ENCODE results near the gene NOSTRIN. TPM values are rescaled to one million over a fixed set of nuclear protein-coding genes. Genes with fewer than 3 reads are reported as not detected.

The NOSTRIN gene
- total RNA-seq, 2 experiments from 2014 or later: not detected

DNA sequence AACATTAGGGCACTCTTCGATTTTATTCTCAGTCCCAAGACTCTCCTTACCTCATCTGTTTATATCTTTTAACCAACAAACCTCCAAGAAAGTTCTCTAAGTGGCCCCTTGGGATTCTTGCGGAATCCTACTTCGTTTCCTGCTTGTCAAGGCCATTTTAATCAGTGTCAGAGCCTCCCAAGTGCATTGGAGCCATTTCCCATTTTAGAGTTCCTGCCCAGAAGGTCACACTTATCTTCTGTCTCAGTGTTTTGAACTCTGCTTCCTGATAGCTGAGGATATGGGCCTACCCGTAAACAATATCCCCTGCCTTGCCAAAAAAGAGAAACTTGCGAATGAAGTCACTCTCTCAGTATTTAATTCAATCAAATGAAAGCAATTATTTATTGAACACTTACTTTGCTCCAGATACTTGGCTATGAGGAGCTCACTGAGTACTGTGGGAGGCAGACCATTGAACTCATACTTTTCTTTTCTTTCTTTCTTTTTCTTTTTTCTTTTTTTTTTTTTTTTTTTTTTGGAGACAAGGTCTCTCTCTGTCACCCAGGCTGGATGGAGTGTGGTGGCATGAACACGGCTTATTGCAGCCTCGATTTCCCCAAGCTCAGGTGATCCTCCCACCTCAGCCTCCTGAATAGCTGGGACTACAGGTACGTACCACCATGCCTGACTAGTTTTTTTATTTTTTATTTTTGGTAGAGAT is 5.7 kb upstream of the NOSTRIN start:
- DNase-seq: no peak
- H3K27me3 Mint-ChIP-seq: peaks cover 6% of the 10 kb centered on the region
- H3K36me3 Mint-ChIP-seq: no peaks in the 10 kb centered on the region
- H3K9me3 Mint-ChIP-seq: no peaks in the 10 kb centered on the region
- H3K4me3 Mint-ChIP-seq: no peak overlapping the region
- peaks cover 3% of the 10 kb centered on the region for H3K4me1 Mint-ChIP-seq
- POLR2A ChIA-PET: no interaction called here
- no peak overlapping the region for H3K27ac Mint-ChIP-seq
- ATAC-seq (ENCODE audit: low read depth): no peak

DNA sequence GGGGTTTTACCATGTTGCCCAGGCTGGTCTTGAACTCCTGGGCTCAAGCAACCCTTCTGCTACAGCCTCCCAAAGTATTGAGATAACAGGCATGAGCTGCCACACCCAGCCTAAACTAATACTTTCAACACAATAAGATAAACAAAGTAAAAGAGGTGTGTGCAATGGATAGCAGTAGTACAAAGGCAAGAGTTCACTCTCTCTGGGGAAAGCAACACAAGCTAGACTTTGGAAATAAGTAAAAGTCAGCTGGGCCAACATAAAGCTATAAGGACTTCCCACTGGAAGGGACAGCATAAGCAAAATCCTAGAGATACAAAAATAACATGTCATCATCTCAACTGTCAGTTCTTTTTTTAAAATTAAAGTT is 5.2 kb upstream of the NOSTRIN start:
- H3K27ac Mint-ChIP-seq: no peak overlapping the region
- H3K36me3 Mint-ChIP-seq: no peaks in the 10 kb centered on the region
- DNase-seq: no peak
- H3K4me3 Mint-ChIP-seq: no peak overlapping the region
- peaks cover 6% of the 10 kb centered on the region for H3K27me3 Mint-ChIP-seq
- no peak for ATAC-seq (ENCODE audit: low read depth)
- H3K4me1 Mint-ChIP-seq: peaks cover 8% of the 10 kb centered on the region
- POLR2A ChIA-PET: no interaction called here
- no peaks in the 10 kb centered on the region for H3K9me3 Mint-ChIP-seq

DNA sequence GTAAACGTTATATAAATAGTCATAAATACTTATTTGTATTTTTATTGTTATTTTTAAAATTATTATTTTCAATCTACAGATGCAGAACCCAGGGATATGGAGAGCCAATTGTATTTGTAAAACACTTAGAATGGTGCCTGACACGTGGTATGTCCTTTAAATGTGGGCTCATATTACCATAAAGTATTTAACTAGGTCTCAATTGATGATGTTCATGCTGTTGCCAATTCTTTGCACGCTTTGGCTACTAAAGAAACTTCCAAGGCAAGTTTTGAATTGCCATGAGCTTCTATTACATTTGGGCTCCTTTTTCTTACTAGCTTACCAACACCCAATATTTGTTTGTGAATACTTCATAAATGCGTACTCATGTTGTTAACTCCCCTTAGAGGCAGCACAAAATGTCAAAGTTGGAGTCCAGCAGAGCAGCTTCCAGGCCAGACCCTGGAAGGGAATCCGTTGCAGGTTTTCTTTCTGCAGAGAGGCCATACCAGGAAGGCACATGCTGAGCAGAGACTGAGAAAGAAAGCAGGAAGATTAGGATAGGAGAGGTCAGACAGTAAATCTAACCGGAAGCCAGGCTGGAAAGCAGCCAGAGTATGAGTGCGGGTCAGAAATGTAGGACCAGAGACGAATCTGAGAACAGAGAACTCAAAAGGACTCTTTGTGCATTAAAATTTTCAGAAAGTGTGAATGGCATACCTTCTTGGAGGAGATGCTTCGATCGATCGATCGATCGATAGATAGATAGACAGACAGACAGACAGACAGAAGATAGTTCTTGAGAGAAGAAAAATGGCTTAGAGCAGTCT is 4.2 kb upstream of the NOSTRIN start:
- ATAC-seq (ENCODE audit: low read depth) (no peak), DNase-seq (no peak)
- H3K27ac Mint-ChIP-seq: no peak overlapping the region
- POLR2A ChIA-PET: no interaction called here
- no peaks in the 10 kb centered on the region for H3K9me3 Mint-ChIP-seq
- peaks cover 6% of the 10 kb centered on the region for H3K27me3 Mint-ChIP-seq
- no peak overlapping the region for H3K4me3 Mint-ChIP-seq
- no peaks in the 10 kb centered on the region for H3K36me3 Mint-ChIP-seq
- peaks cover 19% of the 10 kb centered on the region for H3K4me1 Mint-ChIP-seq

DNA sequence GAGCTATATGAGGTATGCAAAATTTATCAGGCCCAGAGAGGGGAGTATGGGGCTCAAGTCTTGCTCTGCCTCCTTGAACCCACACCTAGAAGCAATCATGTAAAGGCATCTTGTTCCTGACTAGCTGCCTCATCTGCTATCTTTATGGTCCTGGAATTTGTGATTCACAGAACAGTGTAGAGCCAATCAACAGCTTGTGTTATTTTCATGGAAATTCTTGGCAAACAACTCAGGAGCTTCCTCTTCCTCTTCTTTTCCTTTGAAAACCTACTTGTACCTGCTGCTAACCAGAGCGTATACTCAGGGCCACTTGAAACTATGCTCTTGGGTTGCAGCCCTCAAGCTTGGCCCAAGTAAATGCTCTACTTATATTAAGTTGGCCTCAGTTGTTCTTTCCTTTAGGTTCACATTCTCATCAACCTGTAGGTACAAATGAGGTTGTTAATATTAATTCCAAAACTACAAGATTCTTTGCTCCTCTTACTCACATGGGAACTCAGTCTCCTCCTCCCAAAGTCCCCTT is 3.5 kb upstream of the NOSTRIN start:
- no peak overlapping the region for H3K27ac Mint-ChIP-seq
- no peaks in the 10 kb centered on the region for H3K36me3 Mint-ChIP-seq
- DNase-seq: no peak
- H3K4me1 Mint-ChIP-seq: peaks cover 22% of the 10 kb centered on the region
- H3K27me3 Mint-ChIP-seq: peaks cover 5% of the 10 kb centered on the region
- no peaks in the 10 kb centered on the region for H3K9me3 Mint-ChIP-seq
- no peak overlapping the region for H3K4me3 Mint-ChIP-seq
- no peak for ATAC-seq (ENCODE audit: low read depth)
- POLR2A ChIA-PET: no interaction called here

DNA sequence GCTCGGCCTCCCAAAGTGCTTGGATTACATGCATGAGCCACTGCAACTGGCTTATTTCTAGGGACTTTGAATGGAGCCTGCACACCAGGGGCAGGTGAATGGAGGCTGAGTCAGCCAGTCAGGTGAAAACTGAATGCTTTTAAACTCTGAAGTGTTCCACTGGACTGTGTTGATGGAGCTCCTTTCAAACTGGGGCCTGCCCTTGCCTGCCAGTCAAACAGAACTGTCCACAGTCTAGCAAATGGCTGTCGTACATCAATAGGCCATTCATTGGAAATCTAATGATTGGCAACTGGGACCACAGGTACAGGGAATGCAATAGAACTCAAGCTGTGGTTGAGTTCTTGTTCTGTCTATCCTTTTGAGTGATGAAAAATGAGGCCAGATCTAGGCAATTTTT is 966 bp upstream of the NOSTRIN start:
- H3K27ac Mint-ChIP-seq: no peak overlapping the region
- peaks cover 22% of the 10 kb centered on the region for H3K4me1 Mint-ChIP-seq
- no peaks in the 10 kb centered on the region for H3K27me3 Mint-ChIP-seq
- no peak overlapping the region for H3K4me3 Mint-ChIP-seq
- POLR2A ChIA-PET: no interaction called here
- ATAC-seq (ENCODE audit: low read depth) (no peak), DNase-seq (no peak)
- no peaks in the 10 kb centered on the region for H3K36me3 Mint-ChIP-seq
- no peaks in the 10 kb centered on the region for H3K9me3 Mint-ChIP-seq

DNA sequence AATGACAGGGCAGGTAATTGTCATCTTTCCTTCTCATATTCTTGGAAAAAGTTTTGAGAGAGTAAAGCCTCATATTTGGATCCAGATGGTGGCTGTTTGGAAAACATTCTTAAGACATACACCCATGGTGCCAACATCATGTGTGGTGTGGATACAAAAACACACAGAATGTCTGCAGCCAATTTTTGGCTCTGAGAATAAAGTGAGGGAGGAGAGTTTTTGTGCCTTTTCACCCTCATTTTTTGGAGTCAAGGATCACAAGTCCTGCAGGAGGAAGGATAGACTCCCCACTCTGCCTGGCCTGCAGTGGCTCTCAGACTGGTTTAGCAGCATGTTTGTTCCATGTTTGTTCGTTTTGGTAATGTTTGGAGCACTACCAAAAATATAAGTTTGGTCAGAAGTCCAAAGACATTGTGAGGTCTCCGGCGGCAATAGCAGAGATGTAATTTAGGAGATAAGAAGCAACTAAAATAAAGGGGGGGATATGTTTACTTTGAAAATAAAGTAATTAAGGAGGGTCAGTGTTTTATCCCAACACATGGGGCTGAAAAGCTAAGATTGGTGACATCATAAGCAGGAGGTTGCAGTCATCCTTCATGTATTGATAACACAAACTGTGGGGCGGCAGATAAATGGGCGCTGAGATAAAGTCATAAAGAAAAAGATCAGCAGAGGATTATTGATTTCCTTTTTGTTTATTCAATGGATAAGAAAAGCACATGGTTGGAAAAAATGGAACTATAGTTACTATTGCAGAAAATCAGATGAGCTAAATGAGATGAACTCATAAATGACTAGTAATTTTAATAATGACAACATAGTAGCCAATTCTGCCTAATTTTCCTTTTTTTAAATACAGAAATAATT is 655 bp downstream of the NOSTRIN start:
- no peaks in the 10 kb centered on the region for H3K36me3 Mint-ChIP-seq
- ATAC-seq (ENCODE audit: low read depth): no peak
- H3K9me3 Mint-ChIP-seq: no peaks in the 10 kb centered on the region
- peaks cover 22% of the 10 kb centered on the region for H3K4me1 Mint-ChIP-seq
- H3K27ac Mint-ChIP-seq: peak overlapping the region; percentile 15
- no peak for DNase-seq
- peak overlapping the region; percentile 20 for H3K4me3 Mint-ChIP-seq
- POLR2A ChIA-PET: no interaction called here
- no peaks in the 10 kb centered on the region for H3K27me3 Mint-ChIP-seq

DNA sequence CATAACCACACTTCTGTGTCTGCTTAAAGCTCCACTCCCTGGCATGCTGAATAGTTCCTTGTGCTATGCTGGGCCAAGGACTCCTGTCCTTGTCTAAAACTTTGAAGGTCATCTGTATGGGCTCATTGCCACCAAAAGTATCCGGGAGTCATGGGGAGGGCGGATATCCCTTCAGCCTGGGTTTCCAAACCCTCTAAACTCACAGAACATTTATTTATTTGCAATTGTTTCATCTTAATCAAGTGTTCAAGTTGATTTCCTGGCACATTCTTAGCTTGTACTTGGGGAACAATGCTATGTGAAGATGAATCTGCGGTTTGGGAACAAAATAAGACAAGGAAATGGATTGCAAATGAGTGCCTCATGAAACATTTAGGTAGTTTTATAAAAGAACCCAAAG is 1.8 kb downstream of the NOSTRIN start:
- POLR2A ChIA-PET: no interaction called here
- H3K36me3 Mint-ChIP-seq: no peaks in the 10 kb centered on the region
- no peak for ATAC-seq (ENCODE audit: low read depth)
- H3K9me3 Mint-ChIP-seq: no peaks in the 10 kb centered on the region
- H3K27me3 Mint-ChIP-seq: no peaks in the 10 kb centered on the region
- no peak for DNase-seq
- peaks cover 22% of the 10 kb centered on the region for H3K4me1 Mint-ChIP-seq
- no peak overlapping the region for H3K4me3 Mint-ChIP-seq
- H3K27ac Mint-ChIP-seq: no peak overlapping the region

DNA sequence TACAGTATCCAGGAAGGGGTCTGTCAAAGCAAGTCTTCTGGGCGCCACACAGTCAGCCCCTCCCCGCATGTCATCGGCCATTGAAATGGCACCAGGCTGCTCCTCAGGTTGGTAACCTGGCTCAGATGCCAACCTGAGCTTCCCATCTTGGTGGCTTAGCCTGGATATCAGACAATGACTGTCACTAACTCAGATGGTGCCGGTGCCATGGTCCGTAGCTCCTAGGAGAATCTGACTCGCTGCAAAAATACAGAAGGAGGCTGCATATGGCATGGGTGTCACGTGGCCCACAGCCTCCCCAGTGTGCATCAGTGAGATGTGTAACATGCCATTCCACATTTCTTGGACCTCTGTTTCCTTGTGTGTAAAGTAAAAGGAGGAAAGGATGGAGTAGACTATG is 3.2 kb downstream of the NOSTRIN start:
- no peaks in the 10 kb centered on the region for H3K9me3 Mint-ChIP-seq
- no peak for DNase-seq
- H3K27ac Mint-ChIP-seq: no peak overlapping the region
- no peaks in the 10 kb centered on the region for H3K27me3 Mint-ChIP-seq
- H3K36me3 Mint-ChIP-seq: no peaks in the 10 kb centered on the region
- H3K4me1 Mint-ChIP-seq: peaks cover 22% of the 10 kb centered on the region
- ATAC-seq (ENCODE audit: low read depth): no peak
- POLR2A ChIA-PET: no interaction called here
- H3K4me3 Mint-ChIP-seq: no peak overlapping the region

DNA sequence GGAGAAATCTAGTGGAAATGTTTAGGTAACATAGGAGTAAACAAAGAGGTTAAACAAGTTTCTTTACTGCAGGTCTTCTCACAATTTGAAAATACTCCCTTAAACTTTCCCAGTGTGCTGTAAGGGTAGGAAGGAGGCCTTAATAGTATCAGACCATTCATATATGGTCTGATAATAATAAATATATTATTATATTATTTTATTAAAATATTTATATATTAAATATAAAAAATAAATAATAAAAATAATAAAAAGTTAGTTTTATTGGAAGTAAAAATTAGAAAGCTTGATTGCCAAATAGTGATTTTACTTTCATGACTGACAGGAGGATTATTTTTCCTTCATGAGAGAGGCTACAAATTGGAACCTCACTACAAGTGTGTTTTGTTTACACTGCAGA is 7.1 kb downstream of the NOSTRIN start:
- H3K4me3 Mint-ChIP-seq: no peak overlapping the region
- no peaks in the 10 kb centered on the region for H3K4me1 Mint-ChIP-seq
- H3K27me3 Mint-ChIP-seq: peaks cover 5% of the 10 kb centered on the region
- POLR2A ChIA-PET: no interaction called here
- peaks cover 2% of the 10 kb centered on the region for H3K9me3 Mint-ChIP-seq
- H3K36me3 Mint-ChIP-seq: no peaks in the 10 kb centered on the region
- DNase-seq (no peak), ATAC-seq (ENCODE audit: low read depth) (no peak)
- no peak overlapping the region for H3K27ac Mint-ChIP-seq

DNA sequence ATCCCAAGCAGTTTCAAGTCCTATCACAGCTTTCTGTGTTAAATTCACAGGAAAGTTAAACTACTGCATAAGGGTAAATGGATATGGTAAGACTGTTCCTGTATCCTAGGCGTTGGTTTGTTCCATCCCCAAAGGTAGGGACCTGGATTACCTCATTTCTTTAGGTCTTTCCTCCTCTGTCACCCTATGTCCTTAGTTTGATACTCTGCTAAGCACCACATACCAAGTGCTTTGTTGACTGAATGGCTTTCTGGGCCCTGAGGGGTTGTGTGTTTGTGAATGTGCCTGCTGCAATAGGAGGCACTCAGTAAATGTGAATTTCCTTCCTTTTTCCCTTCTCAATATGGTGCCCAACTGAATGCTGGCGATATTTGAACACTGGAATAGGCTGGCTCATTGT is 7.8 kb downstream of the NOSTRIN start:
- H3K27me3 Mint-ChIP-seq: peaks cover 5% of the 10 kb centered on the region
- H3K9me3 Mint-ChIP-seq: peaks cover 2% of the 10 kb centered on the region
- H3K36me3 Mint-ChIP-seq: no peaks in the 10 kb centered on the region
- no peak overlapping the region for H3K4me3 Mint-ChIP-seq
- no peak overlapping the region for H3K27ac Mint-ChIP-seq
- POLR2A ChIA-PET: no interaction called here
- no peaks in the 10 kb centered on the region for H3K4me1 Mint-ChIP-seq
- ATAC-seq (ENCODE audit: low read depth): no peak
- DNase-seq: no peak

DNA sequence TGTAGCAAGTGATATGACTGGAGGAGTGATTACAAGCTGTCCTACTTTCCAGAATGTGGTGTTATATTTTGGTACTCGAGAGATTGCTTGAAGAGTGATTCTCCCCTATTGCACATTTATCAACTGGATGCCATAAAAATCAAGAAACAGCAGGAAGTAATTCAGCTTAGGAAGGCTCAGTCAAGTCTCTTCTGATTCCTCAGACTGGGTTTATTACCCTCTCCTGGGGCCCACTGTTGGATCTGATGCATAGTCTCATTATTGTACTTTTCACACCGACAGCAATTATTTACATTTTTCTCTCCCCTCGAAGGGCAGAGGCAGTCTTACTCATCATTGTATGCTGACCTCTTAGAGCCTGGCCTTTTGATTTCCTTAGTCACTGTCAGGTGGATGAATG is 9.3 kb downstream of the NOSTRIN start:
- Mint-ChIP-seq H3K4me1 (no peaks in the 10 kb centered on the region), H3K27me3 (peaks cover 5% of the 10 kb centered on the region), H3K4me3 (no peak overlapping the region), H3K9me3 (peaks cover 2% of the 10 kb centered on the region), H3K36me3 (peaks cover 1% of the 10 kb centered on the region), H3K27ac (no peak overlapping the region)
- no peak for ATAC-seq (ENCODE audit: low read depth)
- POLR2A ChIA-PET: no interaction called here
- DNase-seq: no peak

DNA sequence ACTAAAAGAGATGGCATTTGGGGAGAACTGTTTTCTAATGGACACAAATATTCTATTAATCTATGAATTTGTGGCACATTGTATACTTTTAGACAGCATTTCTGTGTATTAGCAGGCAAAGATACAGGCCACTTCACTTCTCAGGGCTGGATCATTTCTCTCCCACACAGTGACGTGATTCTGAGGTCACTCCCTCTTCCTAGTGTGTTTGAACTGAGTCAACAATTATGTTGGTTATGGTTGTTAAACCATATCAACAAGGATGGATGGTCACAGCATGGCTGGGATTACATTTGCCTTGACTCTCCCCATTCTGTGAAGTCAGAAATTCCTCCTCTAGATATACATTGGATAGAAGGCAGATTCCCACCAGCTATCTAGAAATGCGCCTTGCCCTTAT is 11.6 kb downstream of the NOSTRIN start:
- Mint-ChIP-seq H3K4me1 (no peaks in the 10 kb centered on the region), H3K4me3 (no peak overlapping the region), H3K27me3 (peaks cover 9% of the 10 kb centered on the region), H3K9me3 (peaks cover 2% of the 10 kb centered on the region), H3K27ac (no peak overlapping the region), H3K36me3 (peaks cover 1% of the 10 kb centered on the region)
- ATAC-seq (ENCODE audit: low read depth) (no peak), DNase-seq (no peak)
- POLR2A ChIA-PET: no interaction called here

DNA sequence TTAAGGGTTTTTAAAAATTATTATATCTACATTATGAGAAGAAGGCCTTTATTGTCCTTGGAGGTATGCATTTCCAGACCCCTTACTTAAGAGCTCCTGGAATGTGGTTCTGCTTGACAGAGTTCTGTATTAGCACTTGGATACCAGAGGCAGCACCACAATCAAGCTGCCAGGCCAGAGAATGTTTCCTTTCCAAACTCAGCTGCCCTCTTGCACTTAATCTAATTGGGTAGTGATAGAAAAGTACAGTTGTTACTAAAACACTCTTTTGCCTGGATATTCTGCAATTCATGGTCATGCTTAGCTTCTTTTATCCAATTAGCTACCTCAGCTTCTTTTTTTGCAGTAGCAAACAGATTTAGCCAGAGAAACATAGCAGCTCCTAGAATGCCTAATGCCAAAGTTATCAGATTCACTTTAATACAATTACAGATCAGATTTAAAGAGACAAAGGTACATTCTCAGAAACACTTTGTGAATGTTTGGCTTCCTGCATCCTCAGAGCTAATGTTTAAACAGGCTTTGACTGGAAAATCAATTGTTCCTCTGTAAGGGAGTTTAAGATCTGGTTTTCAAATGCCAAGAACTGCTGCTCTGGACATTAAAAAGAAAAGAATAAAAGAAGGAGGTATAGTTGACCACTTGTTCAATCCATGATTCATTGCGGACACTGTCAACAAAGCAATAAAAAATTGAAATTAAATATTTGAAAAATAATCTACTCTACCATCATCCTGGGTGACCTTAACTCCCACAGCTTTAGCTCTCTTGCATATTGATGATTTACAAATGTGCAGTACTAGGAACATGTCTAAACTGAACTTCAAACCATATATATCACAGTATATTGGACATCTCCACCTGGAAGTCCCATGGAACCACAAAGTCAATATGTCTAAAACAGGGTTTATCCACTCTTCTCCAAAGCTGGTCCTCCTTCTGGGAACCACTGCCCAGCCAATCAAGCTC is 12.8 kb downstream of the NOSTRIN start:
- DNase-seq (no peak), ATAC-seq (ENCODE audit: low read depth) (no peak)
- POLR2A ChIA-PET: no interaction called here
- H3K36me3 Mint-ChIP-seq: peaks cover 1% of the 10 kb centered on the region
- peaks cover 10% of the 10 kb centered on the region for H3K27me3 Mint-ChIP-seq
- peaks cover 2% of the 10 kb centered on the region for H3K9me3 Mint-ChIP-seq
- H3K4me1 Mint-ChIP-seq: no peaks in the 10 kb centered on the region
- no peak overlapping the region for H3K27ac Mint-ChIP-seq
- no peak overlapping the region for H3K4me3 Mint-ChIP-seq

Data from activated naive CD8-positive, alpha-beta T cell treated with anti-CD3 and anti-CD28 coated beads, Interleukin-2, amount 10 ng/mL, durations not matched to agents 7 days and 5 days (primary cell).